Measurements from ENCODE around the gene KRTAP5-2.

- TF ChIP-seq TAF1 (IDR thresholded peaks at IDR 0.05; ENCODE audit: low read depth) (no peak), EP300 (IDR thresholded peaks at IDR 0.05; ENCODE audit: borderline replicate concordance) (no peak)
Measured at GRCh38 chr11:1641096-1641495, 43.0 kb upstream of the KRTAP5-2 start.
